CD4-positive, alpha-beta T cell (primary cell): ENCODE results near the gene COQ10A. TPM values are rescaled to one million over a fixed set of nuclear protein-coding genes. Genes with fewer than 3 reads are reported as not detected.
A peak's percentile ranks its signal among the peaks of the same experiment; 100 is the strongest.

Experiments
- ATAC-seq: fragments of 200-7000 bp; cut with Tn5 transposase; one replicate; pipeline ENCODE4 v1.10.0; 2022; ENCODE audit warnings: mild to moderate bottlenecking; ENCODE audit not compliant: poor library complexity
- CTCF ChIA-PET: fragments of 350-600 bp; sonication (Branson Sonifier 250); formaldehyde crosslinking; loops from one replicate; lab custom pipeline; 2021; ENCODE audit warnings: antibody characterized with exemption, inconsistent platforms; lab: Charles Lee
- POLR2A ChIA-PET: fragments of 350-600 bp; sonication (Branson Sonifier 250); formaldehyde crosslinking; loops from one replicate; lab custom pipeline; 2021; ENCODE audit warnings: antibody characterized with exemption, inconsistent platforms; lab: Charles Lee
- DNase-seq, 14 experiments: peaks; one replicate each; pipeline ENCODE4 v3.0.0-alpha.2; 2013 to 2020; ENCODE audit warnings: mixed read lengths in 2 of 14
- H3K27ac ChIP-seq, 2 donors: one replicate each; pipeline versions ENCODE4 v1.5.1 to v1.7.0; 2013; ENCODE audit warnings: low read length in 2 of 2, low read depth in 1 of 2, mild to moderate bottlenecking in 1 of 2
- H3K27me3 ChIP-seq, 2 experiments: 1 replicate in 1 of 2; 2 replicates in 1 of 2; pipeline versions ENCODE4 v1.6.1 to v1.7.0; 2013; ENCODE audit warnings: low read length in 2 of 2, control low read depth in 1 of 2, mild to moderate bottlenecking in 1 of 2, moderate library complexity in 1 of 2; ENCODE audit not compliant: insufficient read depth in 2 of 2, control insufficient read depth in 1 of 2
- H3K36me3 ChIP-seq: one replicate; pipeline ENCODE4 v1.6.1; 2013; ENCODE audit warnings: low read length, control low read depth; ENCODE audit not compliant: insufficient read depth
- H3K4me1 ChIP-seq: one replicate; pipeline ENCODE4 v1.6.1; 2013; ENCODE audit warnings: low read length, control low read depth; ENCODE audit not compliant: insufficient read depth
- H3K4me3 ChIP-seq: one replicate; pipeline ENCODE4 v1.5.1; 2013; ENCODE audit warnings: mild to moderate bottlenecking, low read length, moderate library complexity
- H3K9me3 ChIP-seq, 2 experiments: 1 replicate in 1 of 2; 2 replicates in 1 of 2; pipeline versions ENCODE4 v1.6.1 to v1.7.0; 2013; ENCODE audit warnings: low read length in 2 of 2, mild to moderate bottlenecking in 2 of 2, control low read depth in 1 of 2, moderate library complexity in 1 of 2; ENCODE audit not compliant: control insufficient read depth in 1 of 2, insufficient read depth in 1 of 2
- H3K27ac Mint-ChIP-seq: one replicate; pipeline ENCODE4 v1.8.0; 2020; ENCODE audit warnings: mixed read lengths
- H3K27me3 Mint-ChIP-seq: one replicate; pipeline ENCODE4 v1.8.0; 2021; ENCODE audit warnings: mixed read lengths
- H3K36me3 Mint-ChIP-seq: one replicate; pipeline ENCODE4 v1.8.0; 2021; ENCODE audit warnings: low read depth, mixed read lengths
- H3K4me1 Mint-ChIP-seq: one replicate; pipeline ENCODE4 v1.8.0; 2021; ENCODE audit warnings: low read depth, mixed read lengths
- H3K4me3 Mint-ChIP-seq: one replicate; pipeline ENCODE4 v1.8.0; 2020; ENCODE audit warnings: mild to moderate bottlenecking, mixed read lengths
- H3K9me3 Mint-ChIP-seq: one replicate; pipeline ENCODE4 v1.8.0; 2020; ENCODE audit warnings: mixed read lengths
- CTCF ChIP-seq: fragments of 200-600 bp; IDR thresholded peaks from one replicate; pipeline ENCODE4 v1.8.0; 2022; ENCODE audit warnings: antibody characterized with exemption, mild to moderate bottlenecking
- intact Hi-C, 2 experiments: fragments of 100-400 bp; cut with DNase I in 1 of 2; cut with micrococcal nuclease in 1 of 2; formaldehyde crosslinking; loops; one replicate each; pipeline versions ENCODE4 v1.15.1 to v1.9.0; 2023 to 2025; cut with DNase I, micrococcal nuclease
- total RNA-seq, 174 experiments: library from RNA in 2 of 174; stranded (reverse) in 2 of 174; gene quantifications; one replicate each; pipeline ENCODE4 v1.2.3 and lab custom pipeline; 2021 to 2026

Gene COQ10A
- total RNA-seq, 2 experiments from 2014 or later, result 27.6 to 29.2 TPM

- Histone ChIP-seq H3K36me3 (peaks cover 32% of the 10 kb centered on the region), H3K4me3 (peak overlapping the region; percentile 96), H3K27me3 (no peaks in the 10 kb centered on the region), H3K27ac (peak overlapping the region; percentile 31 to 58), H3K4me1 (peaks cover 27% of the 10 kb centered on the region), H3K9me3 (no peaks in the 10 kb centered on the region)
- no peak for TF ChIP-seq CTCF
- Mint-ChIP-seq H3K4me3 (peak overlapping the region; percentile 98), H3K27ac (peak overlapping the region; percentile 77), H3K27me3 (no peaks in the 10 kb centered on the region), H3K36me3 (peaks cover 26% of the 10 kb centered on the region), H3K9me3 (no peaks in the 10 kb centered on the region), H3K4me1 (peaks cover 20% of the 10 kb centered on the region)
- intact Hi-C loops, result loop anchor here (1.0 to 5.0 kb wide), 6 partner anchors 37 to 217 kb away; partner anchors contain the start of genes ZC3H10 (in 2 of the 2), NABP2 (in 1 of the 2), RNF41 (in 1 of the 2) and RPS26 (in 1 of the 2)
- ChIA-PET POLR2A (interaction anchor here (0.6 to 2.7 kb wide), 10 partner anchors 8 to 261 kb away, joined by 3 to 19 read pairs (median 6); partner anchors contain the start of genes CNPY2, COQ10A, PA2G4 and RNF41), CTCF (interaction anchor here (0.8 to 1.7 kb wide), 16 partner anchors 8 to 151 kb away, joined by 3 to 20 read pairs (median 4); partner anchors contain the start of genes COQ10A, CS, PAN2 and RNF41)
- ATAC-seq (peak; percentile 16), DNase-seq (no peak)
These were observed 7.9 kb upstream of the COQ10A start for GRCh38 chr12:56258820-56259183.

- Mint-ChIP-seq H3K4me3 (no peak overlapping the region), H3K27me3 (no peaks in the 10 kb centered on the region), H3K9me3 (no peaks in the 10 kb centered on the region), H3K36me3 (peaks cover 10% of the 10 kb centered on the region), H3K27ac (no peak overlapping the region), H3K4me1 (peaks cover 20% of the 10 kb centered on the region)
- TF ChIP-seq CTCF, result no peak
- Histone ChIP-seq H3K27me3 (no peaks in the 10 kb centered on the region), H3K9me3 (no peaks in the 10 kb centered on the region), H3K4me3 (no peak overlapping the region), H3K27ac (no peak overlapping the region), H3K36me3 (peaks cover 17% of the 10 kb centered on the region), H3K4me1 (peaks cover 27% of the 10 kb centered on the region)
- POLR2A ChIA-PET, result no interaction called here
- no peak for ATAC-seq
- DNase-seq, result no peak
- CTCF ChIA-PET, result no interaction called here
- intact Hi-C loops, result no loop called here
These were observed 6.4 kb upstream of the COQ10A start for GRCh38 chr12:56260380-56260779.

GRCh38 chr12:56260921-56261320 is 5.8 kb upstream of the COQ10A start:
- CTCF ChIA-PET, result no interaction called here
- Histone ChIP-seq H3K36me3 (peaks cover 11% of the 10 kb centered on the region), H3K27me3 (no peaks in the 10 kb centered on the region), H3K27ac (no peak overlapping the region), H3K9me3 (no peaks in the 10 kb centered on the region), H3K4me3 (no peak overlapping the region), H3K4me1 (peaks cover 27% of the 10 kb centered on the region)
- Mint-ChIP-seq H3K36me3 (peaks cover 5% of the 10 kb centered on the region), H3K4me3 (peak overlapping the region; percentile 20), H3K4me1 (peaks cover 19% of the 10 kb centered on the region), H3K27ac (no peak overlapping the region), H3K9me3 (no peaks in the 10 kb centered on the region), H3K27me3 (no peaks in the 10 kb centered on the region)
- DNase-seq (no peak), ATAC-seq (no peak)
- POLR2A ChIA-PET, result no interaction called here
- TF ChIP-seq CTCF, result no peak
- intact Hi-C loops, result no loop called here
